Superior temporal gyrus (tissue), 1 donor: Measurements from ENCODE around the gene ABCA9.
"Not testable (repeated sequence)": the region's sequence is repeated elsewhere in the genome, so short reads cannot be mapped to it uniquely, and the experiment has no call there.

Source experiments
- DNase-seq: peaks from one replicate; pipeline ENCODE4 v3.0.0-alpha.2; 2016; ENCODE audit errors: extremely low spot score

Gene ABCA9

DNA sequence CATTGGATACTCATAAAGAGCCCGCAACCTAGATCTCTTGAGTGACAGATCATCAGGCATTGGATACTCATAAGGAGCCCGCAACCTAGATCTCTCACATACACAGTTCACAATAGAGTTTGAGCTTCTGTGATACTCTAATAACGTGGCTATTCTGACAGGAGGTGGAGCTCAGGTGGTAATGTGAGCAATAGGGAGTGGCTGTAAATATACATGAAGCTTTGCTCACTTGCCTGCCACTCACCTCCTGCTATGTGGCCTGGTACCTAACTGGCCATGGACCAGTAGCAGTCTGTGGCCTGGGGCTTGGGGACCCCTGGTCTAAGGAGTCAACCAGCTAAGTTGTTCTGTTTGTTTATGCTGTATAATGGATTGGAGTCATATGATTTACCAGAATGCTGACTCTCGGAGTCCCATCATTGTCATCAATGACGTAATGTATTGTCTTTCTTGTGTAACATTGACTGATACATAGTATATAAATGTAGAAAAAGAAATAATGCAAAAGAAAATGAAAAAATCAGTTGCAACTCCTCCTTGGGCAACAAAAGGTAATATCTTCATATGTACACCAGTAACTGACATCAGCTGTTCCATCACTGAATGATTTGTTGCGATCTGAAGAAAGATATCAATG is 17.5 kb downstream of the ABCA9 start:
- no peak for DNase-seq

DNA sequence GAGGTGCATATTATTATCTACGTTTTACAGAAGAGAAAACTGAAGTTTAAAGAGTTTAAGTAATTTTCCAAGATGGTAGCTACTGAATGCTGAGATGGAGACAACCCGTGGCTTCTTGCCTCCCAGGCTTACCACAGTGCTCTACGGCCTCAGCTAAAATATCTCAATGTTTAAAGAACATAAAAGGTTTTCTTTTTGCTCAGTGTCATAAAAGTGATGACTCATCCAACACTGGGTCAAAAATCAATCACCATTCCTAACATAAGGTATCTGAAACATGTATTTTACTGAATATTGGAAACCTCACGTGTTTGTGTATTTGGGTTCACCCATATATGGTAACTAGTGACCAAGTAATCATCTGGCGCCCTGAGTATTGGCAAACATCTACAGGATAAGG is 18.4 kb downstream of the ABCA9 start:
- no peak for DNase-seq

DNA sequence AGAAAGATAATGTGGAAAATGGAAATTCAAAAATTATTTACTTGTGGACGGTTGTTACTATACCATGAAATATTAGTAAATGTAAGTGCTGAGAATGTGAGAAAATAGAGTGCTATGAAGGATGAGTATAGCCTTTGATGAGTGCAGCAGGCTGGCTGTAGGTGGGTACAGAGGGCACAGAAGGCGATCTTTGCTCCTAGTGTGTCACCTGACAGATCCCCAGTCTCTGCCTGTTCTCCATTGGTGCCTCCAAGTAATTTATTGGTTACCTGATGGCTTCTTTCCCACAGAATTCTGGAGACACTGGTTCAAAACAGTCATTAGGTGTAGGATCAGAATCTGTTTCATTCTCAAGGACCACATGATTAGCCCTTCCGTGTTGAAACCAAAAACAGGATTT is 28.9 kb downstream of the ABCA9 start:
- DNase-seq, result no peak

DNA sequence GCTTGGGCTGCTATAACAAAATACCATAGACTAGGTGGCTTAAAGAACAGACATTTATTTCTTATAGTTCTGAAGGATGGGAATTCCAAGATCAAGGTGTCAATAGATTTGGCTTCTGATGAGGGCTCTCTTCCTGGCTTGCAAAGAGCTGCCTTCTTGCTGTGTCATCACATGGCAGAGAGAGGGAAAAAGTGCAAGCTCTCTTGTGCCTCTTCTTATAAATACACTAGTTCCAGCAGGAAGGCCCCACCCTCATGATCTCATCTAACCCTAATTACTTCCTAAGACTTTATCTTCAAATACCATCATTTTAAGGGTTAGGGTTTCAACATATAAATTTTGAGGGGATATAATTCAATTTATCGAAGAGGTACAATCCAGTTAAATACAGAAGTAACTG is 30.6 kb downstream of the ABCA9 start:
- DNase-seq, result no peak

DNA sequence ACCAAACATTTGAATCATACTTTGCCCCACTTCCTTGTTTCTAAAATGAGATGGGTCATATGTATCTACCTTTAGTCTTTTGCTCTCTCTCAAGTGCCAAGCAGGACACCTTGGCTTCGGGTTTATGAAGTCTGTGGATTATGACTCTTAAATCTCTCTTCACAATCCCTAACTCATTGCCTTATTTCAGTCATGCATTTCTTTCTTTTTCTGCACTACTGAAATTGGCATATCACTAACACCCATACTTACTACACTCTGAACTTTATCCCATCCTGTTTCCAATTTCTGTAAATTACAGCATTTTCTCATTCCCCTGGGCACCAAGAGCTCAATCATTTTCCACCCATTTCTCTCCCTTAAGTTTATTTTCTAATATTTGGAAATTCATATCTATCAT is 42.0 kb downstream of the ABCA9 start:
- DNase-seq, result no peak

DNA sequence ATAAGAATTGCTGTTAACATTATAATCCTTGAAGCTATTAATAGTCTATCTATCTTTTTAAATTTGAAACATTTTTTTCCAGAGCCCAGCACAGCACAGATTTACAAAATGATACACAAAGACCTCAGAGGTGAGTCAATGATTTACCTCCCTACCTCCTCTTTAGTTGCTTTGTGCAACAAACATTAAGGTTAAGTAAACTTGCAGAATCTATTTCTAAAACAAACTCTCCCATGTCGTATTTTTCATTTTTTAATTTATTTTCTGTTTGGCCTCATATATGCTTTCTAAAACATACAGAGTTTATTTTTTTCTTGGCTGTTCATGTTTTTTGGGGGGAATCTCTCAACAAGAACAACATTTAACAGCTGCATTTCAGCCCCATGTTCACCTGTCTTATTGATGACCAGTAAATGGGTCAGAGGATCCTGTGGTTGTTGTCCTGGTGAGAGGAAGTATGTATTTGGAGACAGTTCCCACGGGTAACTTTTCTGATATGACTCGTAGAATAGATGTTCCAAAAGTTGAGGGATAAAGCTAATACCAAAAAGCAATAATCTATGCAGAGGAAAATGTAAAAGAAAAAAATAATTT is 42.6 kb downstream of the ABCA9 start:
- no peak for DNase-seq

DNA sequence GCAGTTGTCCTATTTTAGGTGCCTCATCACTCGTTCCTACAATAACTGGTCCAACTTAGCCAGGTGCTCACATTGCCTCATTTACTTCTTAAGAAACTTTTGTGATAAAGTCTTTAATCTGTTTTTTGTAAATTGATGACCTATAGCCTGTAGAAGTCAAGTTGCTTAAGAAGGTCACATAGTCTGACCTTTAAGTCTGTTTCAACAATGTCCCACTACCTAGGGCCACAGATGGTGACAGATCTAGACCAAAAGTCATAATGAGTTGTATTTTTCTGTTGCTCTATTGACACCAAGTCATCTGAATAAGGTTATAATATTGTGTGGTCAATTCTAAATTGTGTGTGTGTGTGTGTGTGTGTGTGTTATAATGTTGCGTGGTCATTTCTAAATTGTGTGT is 45.1 kb downstream of the ABCA9 start:
- DNase-seq, result no peak

DNA sequence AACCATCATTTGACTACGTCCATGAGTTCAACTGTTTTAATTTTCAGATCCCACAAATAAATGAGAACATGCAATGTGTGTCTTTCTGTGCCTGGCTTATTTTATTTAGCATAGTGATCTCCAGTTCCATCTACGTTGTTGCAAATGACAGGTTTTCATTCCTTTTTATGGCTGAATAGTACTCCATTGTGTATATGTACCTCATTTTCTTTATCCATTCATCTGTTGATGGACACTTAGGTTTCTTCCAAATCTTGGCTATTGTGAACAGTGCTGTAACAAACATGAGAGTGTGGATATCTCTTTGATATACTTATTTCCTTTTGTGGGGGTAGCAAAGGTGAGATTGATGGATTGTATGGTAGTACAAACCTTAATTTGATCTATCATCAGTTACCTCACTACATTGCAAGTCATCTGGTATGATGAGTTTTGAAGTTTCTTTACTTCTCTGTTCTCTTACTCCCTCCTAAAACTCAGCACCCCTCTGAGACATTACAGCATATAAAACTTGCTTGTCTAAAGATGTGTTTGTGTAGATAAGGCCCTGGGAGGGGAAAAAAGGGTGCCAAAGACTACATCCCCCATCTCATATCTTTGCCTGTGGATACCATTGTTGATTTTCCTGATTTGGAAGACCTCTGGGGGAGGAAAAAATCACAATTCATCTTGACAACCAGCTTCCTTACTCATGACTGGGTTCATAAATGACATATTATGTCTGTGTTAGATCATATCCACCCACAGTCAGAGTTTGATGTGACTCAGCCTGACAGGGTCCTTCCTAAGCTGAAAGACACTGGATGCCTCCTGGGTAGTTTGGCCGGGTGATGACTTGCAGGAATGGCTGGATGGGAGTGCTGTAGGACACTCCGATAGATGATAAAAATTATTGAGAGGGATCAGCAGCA is 47.6 kb downstream of the ABCA9 start:
- no peak for DNase-seq

DNA sequence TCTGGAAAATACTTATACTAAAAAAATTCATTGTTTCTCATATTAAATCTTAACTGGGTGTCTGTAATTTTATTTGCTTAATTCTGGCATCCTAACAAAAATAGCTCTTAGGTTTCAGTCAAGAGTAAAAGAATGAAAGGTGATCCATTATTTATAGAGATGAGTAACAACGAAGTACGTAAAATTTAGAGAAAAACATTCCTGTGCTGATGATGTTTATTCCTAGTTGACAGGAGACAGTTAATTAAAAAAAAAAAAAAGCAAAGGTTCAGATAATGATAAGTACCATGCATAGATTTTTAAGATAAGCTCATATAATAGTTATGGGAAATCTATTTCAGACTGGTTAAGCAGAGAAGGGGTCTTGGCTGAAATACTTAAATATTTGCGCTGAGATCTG is 50.8 kb downstream of the ABCA9 start:
- no peak for DNase-seq

DNA sequence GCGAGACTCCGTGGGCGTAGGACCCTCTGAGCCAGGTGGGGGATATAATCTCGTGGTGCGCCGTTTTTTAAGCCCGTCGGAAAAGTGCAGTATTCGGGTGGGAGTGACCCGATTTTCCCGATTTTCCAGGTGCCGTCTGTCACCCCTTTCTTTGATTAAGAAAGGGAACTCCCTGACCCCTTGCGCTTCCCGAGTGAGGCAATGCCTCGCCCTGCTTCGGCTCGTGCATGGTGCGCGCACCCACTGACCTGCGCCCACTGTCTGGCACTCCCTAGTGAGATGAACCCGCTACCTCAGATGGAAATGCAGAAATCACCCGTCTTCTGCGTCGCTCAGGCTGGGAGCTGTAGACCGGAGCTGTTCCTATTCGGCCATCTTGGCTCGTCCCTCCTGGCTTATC is 56.0 kb downstream of the ABCA9 start:
- DNase-seq, result not testable (repeated sequence)

DNA sequence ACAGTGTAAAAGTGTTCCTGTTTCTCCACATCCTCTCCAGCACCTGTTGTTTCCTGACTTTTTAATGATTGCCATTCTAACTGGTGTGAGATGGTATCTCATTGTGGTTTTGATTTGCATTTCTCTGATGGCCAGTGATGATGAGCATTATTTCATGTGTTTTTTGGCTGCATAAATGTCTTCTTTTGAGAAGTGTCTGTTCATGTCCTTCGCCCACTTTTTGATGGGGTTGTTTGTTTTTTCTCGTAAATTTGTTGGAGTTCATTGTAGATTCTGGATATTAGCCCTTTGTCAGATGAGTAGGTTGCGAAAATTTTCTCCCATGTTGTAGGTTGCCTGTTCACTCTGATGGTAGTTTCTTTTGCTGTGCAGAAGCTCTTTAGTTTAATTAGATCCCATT is 61.0 kb downstream of the ABCA9 start:
- DNase-seq, result not testable (repeated sequence)

DNA sequence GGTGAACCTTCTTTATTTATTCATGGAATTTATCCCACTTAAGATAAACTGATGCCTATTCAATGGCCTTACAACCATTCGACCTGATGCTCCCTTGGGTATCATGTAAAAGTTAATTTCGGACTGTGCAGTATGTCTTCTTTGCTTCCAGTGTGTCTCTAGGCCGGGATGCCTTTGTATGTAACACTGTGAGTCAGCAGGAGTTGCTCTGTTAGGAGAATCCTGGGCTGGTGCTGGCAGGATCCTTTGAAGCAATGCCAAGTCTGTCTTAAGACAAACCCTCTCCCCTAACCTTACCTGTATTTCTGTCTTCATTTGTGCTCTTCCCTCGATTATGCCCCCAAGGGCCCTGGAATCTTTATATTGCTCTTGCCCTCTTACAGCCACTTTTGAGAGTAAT is 67.6 kb downstream of the ABCA9 start:
- no peak for DNase-seq

DNA sequence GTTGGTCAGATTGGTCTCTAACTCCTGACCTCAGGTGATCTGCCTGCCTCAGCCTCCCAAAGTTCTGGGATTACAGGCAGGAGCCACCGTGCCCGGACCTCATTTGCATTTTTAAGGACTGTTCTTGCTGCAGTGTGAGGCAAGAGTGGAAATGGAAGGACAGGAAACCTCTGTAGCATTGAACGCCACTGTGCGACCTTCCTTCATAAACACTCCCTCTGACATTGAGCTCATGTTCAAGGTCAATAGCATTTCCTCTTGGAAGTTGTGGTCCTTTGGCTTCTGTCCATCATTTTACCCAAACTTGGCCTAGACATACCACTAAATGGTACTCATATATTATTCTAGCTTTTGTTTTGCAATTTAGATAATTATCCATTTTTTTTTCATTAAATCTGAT is 72.8 kb downstream of the ABCA9 start:
- no peak for DNase-seq

DNA sequence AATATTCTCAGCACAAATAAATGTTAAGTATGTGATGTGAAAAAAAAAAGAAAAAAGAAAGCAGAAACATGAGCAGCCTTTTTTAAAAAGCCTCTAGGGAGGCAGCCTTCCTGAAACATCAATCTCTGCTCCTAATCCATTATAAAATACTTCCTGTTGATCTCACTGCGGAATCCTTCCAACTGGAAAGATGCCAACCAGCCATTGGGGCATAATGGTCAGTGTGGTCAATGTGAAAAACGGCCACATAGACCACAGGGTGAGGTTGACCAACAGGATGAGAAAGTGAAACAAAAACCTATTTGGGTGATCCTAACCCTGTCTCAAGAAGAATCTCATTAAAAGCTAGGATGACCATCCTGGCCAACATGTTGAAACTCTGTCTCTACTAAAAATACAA is 79.4 kb downstream of the ABCA9 start:
- no peak for DNase-seq

DNA sequence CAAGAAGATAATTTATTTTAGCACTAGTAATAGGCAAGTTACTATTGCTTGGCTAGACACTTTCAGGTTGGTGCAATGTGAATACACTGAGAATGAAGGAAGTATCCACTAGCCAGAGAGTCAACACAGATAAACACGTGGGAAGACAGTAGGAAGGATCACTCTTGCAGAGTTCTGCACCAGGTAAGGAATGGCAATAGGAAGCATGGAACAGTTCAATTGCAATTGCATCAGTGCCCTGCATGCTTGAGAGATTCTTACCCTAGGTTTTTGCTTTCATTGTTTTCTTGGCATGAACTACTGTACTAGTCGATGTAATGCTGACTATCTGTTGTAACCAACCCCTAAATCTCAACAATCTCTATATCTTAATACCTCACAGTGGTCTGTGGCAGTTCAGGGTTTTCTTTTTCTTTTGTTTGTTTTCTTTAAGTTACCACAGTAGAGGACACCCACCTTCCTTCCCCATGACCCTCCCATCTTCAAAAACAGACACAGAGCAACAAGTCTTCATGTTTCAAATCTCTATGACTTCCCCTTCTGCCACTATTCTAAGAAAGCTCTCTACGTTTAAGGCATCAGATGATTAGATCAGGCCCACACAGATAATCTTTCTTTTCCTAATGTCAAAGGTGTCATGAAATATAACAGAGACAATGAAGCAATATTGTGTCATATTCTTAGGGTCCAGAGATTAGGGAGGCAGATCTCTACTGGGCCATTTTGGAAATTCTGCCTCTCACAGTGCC is 87.5 kb downstream of the ABCA9 start:
- DNase-seq, result no peak

DNA sequence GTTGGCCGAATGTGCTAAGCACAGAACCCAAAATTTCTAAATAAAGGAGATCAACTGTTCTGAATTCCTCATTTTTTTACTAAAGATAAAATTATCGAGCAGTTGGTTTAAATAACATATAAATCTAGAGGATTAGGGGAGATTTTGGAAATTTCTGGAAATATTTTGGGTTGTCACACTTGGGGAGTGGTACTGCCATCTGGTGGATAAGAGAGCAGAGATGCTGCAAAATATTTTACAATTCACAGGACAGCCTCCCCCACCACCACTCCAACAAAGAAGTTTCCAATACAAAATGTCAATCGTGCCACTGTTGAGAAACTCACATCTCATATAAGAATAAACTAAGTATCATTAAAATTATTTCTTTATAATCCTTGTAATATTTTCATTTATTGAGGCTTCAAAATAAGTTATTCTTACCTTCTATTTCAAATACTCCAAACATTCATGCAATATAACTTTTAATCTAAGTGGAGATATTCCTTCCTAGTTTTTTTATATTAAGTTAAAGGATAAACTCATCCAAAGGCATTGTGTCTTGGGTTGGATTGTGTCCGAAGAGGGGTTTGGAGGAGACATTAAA is 88.5 kb downstream of the ABCA9 start:
- peak; percentile 88 for DNase-seq

DNA sequence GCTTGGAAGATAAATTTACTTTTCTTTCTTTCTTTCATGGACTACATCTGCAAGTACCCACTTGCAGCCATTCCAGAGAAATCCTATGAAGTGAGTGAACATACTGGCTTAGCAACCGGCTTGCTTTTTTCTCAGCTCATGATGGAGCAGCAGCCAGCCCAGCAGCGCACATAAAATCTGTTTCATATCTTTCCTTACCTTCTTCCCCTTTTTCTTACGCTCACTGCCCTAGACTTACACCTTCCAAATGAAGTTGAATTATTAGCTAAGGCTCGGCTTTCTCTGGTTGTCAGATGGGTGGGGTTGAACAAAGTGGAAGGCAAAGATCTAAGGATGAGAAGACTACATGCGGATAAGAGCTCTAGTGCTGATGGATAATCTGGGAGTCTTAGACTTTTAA is 91.6 kb downstream of the ABCA9 start:
- no peak for DNase-seq

DNA sequence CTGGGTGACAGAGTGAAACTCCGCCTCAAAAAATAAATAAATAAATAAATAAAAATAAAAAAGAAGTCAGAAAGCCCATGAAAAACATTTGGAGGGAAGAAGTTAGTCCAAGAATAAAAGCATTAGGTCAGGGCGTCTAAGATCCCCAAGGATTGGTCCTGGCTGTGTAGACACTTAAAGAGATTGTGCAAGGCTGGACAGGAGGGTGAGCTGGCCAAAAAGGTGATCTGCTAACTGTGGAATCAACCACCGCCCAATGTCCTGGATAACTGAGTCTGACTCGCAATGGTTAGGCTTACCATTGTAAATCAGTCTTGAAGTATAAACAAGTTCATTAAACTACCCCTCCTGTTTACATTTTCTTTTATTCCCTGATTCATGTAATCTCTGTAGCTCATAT is 96.8 kb downstream of the ABCA9 start:
- DNase-seq, result no peak

DNA sequence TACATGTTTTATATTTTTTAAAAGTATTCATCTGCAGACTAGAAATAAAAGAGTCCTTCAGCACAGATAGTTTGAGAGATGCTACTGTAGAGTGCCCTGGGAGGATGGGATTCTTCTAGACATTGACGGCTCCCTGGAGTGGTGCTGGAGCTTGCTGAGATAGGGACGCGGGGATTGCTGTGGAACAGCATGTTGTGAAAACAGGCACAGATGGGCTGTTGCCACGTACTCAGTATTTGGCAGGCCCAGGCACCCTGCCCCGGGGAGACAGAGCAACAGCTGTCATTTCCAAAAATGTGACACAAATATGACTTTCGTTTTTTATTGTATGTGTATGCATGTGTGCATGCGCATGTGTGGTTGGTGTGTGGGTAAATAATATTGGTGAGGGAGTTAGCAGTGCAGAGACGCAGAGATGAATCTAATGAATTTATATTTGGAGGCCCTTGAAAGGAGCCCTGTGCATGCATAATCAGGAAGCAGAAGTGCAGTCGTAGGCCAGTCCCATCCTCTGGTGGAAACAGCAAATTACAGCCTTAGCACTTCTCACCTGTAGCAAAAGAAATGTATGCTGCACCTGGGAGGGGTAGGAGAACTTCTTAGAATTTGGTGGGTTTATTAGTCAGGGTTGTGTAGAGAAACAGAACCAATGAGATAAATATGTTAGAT is 99.4 kb downstream of the ABCA9 start:
- no peak for DNase-seq

DNA sequence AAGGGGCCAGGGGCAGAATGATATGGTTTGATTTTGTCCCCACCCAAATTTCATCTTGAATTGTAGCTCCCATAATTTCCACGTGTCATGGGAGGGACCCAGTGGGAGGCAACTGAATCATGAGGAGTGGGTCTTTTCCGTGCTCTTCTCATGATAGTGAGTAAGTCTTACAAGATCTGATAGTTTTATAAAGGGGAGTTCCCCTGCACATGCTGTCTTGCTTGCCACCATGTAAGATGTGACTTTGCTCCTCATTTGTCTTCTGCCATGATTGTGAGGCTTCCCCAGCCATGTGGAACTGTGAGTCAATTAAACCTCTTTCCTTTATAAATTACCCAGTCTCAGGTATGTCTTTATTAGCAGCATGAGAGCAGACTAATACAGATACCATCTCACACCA is 101.6 kb downstream of the ABCA9 start:
- DNase-seq, result not testable (repeated sequence)

DNA sequence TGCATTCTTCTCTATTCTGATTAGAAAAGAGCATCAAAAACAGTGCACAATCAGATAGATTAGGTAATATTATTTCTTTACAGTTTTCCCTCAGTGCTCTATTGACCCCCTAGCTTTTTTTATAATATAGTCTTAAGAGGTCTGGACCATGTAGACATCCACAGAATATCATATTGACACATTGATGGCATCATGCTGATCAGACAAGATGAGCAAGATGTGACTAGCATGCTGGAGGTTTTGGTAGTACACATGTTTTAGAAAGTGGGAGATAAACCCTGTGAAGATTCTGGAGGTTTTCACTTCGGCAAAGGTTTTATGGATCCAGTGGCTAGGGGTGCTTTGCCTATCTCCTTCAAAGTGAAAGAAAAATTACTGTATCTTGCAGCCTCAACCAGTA is 102.8 kb downstream of the ABCA9 start:
- no peak for DNase-seq
